Calu3 (cell line): ENCODE measurements around the gene FAM186B. TPM values are rescaled to one million over a fixed set of nuclear protein-coding genes. Genes with fewer than 3 reads are reported as not detected.

Experiments
- BruUV-seq: library from RNA; stranded (reverse); fragments of 400-500 nt; replicated peaks from 2 replicates; lab custom pipeline; 2021; lab: Mats Ljungman, UMichigan
- CTCF ChIA-PET: fragments of 300-600 bp; sonication (Branson Sonifier 250); formaldehyde crosslinking; loops from one replicate; lab custom pipeline; 2022; ENCODE audit warnings: antibody characterized with exemption; lab: Charles Lee
- DNase-seq: peaks from one replicate; pipeline ENCODE4 v3.0.0; 2022
- H3K27ac Mint-ChIP-seq: one replicate; pipeline ENCODE4 v1.8.0; 2022; ENCODE audit warnings: mixed read lengths; ENCODE audit not compliant: unreplicated experiment
- H3K27me3 Mint-ChIP-seq: one replicate; pipeline ENCODE4 v1.8.0; 2022; ENCODE audit warnings: mixed read lengths; ENCODE audit not compliant: unreplicated experiment
- H3K36me3 Mint-ChIP-seq: one replicate; pipeline ENCODE4 v1.8.0; 2022; ENCODE audit warnings: mild to moderate bottlenecking, moderate library complexity, mixed read lengths; ENCODE audit not compliant: insufficient read depth, unreplicated experiment
- H3K4me1 Mint-ChIP-seq: one replicate; pipeline ENCODE4 v1.8.0; 2022; ENCODE audit warnings: mild to moderate bottlenecking, low read depth, mixed read lengths; ENCODE audit not compliant: unreplicated experiment
- H3K4me3 Mint-ChIP-seq: one replicate; pipeline ENCODE4 v1.8.0; 2022; ENCODE audit warnings: mild to moderate bottlenecking, low read depth, moderate library complexity, mixed read lengths; ENCODE audit not compliant: unreplicated experiment
- H3K9me3 Mint-ChIP-seq: one replicate; pipeline ENCODE4 v1.8.0; 2022; ENCODE audit warnings: low read depth, mixed read lengths; ENCODE audit not compliant: unreplicated experiment
- CTCF ChIP-seq: fragments of 200-600 bp; IDR thresholded peaks from one replicate; pipeline ENCODE4 v1.8.0; 2022; ENCODE audit warnings: antibody characterized with exemption; ENCODE audit not compliant: unreplicated experiment
- intact Hi-C: fragments of 100-400 bp; cut with micrococcal nuclease; formaldehyde crosslinking; loops from one replicate; pipeline ENCODE4 v1.10.0; 2022; ENCODE audit not compliant: unreplicated experiment
- total RNA-seq: library from RNA; stranded (reverse); gene quantifications from 2 replicates; pipeline ENCODE4 v1.2.3, GENCODE V29; 2022

FAM186B gene
- total RNA-seq, 1 experiment from 2014 or later: 0.47 TPM

GRCh38 chr12:49549735-49550692, 55.4 kb downstream of the FAM186B start:
- Mint-ChIP-seq H3K27me3 (peaks cover 57% of the 10 kb centered on the region), H3K4me3 (no peak overlapping the region), H3K4me1 (no peaks in the 10 kb centered on the region), H3K27ac (no peak overlapping the region), H3K9me3 (no peaks in the 10 kb centered on the region), H3K36me3 (peaks cover 11% of the 10 kb centered on the region)
- no peak for DNase-seq
- intact Hi-C loops: no loop called here
- TF ChIP-seq CTCF: no peak
- no TSS peak for BruUV-seq
- CTCF ChIA-PET: no interaction called here

GRCh38 chr12:49548822-49549648, 56.4 kb downstream of the FAM186B start:
- CTCF ChIA-PET: no interaction called here
- DNase-seq: no peak
- Mint-ChIP-seq H3K4me3 (no peak overlapping the region), H3K36me3 (peaks cover 5% of the 10 kb centered on the region), H3K4me1 (no peaks in the 10 kb centered on the region), H3K27me3 (peaks cover 66% of the 10 kb centered on the region), H3K27ac (no peak overlapping the region), H3K9me3 (no peaks in the 10 kb centered on the region)
- TF ChIP-seq CTCF: no peak
- intact Hi-C loops: no loop called here
- no TSS peak for BruUV-seq

- intact Hi-C loops: no loop called here
- Mint-ChIP-seq H3K36me3 (peaks cover 5% of the 10 kb centered on the region), H3K4me1 (no peaks in the 10 kb centered on the region), H3K27ac (no peak overlapping the region), H3K27me3 (peaks cover 66% of the 10 kb centered on the region), H3K9me3 (no peaks in the 10 kb centered on the region), H3K4me3 (no peak overlapping the region)
- BruUV-seq: no TSS peak
- TF ChIP-seq CTCF: no peak
- no peak for DNase-seq
- CTCF ChIA-PET: no interaction called here
Measured at GRCh38 chr12:49548481-49548821, 57.0 kb downstream of the FAM186B start.

- peaks cover under 1% of the 10 kb centered on the region for H3K36me3 Mint-ChIP-seq
- H3K27ac Mint-ChIP-seq: no peak overlapping the region
- intact Hi-C loops: no loop called here
- CTCF ChIA-PET: no interaction called here
- H3K27me3 Mint-ChIP-seq: peaks cover 58% of the 10 kb centered on the region
- H3K4me3 Mint-ChIP-seq: no peak overlapping the region
- no peak for DNase-seq
- no peaks in the 10 kb centered on the region for H3K9me3 Mint-ChIP-seq
- no TSS peak for BruUV-seq
- no peaks in the 10 kb centered on the region for H3K4me1 Mint-ChIP-seq
- no peak for TF ChIP-seq CTCF
Measured at GRCh38 chr12:49547090-49547690, 58.2 kb downstream of the FAM186B start.
